ENCODE data around the gene CPA1.

GRCh38 chr7:130385600-130386066 lies 5.3 kb downstream of the CPA1 start:
- TF ChIP-seq CTCF (IDR thresholded peaks at IDR 0.05; ENCODE audit: insufficient read depth, low read length, poor library complexity, severe bottlenecking), result no peak
- no peak for TF ChIP-seq EZH2phosphoT487 (conservative IDR thresholded peaks at IDR 0.05; ENCODE audit: low read length)
